CD4-positive, alpha-beta T cell treated with Interleukin-6 at 100 ng/mL for 8 hours (primary cell): Measurements from ENCODE around the gene PALM3.
"Not testable (repeated sequence)": the region's sequence is repeated elsewhere in the genome, so short reads cannot be mapped to it uniquely, and the experiment has no call there.

Source experiments
- DNase-seq: peaks from one replicate; pipeline ENCODE4 v3.0.0-alpha.2; 2020; ENCODE audit warnings: mixed read lengths, low spot score

PALM3 gene

GRCh38 chr19:14031719-14032480 is 30.0 kb downstream of the PALM3 start, which contains the start of gene IL27RA:
Gene IL27RA (plus strand): TSS chr19:14031762. CDS start chr19:14031873, 111 bp downstream.
- peak; percentile 89 for DNase-seq

GRCh38 chr19:14030997-14031718 is 30.7 kb downstream of the PALM3 start:
- DNase-seq, result peak; percentile 86

GRCh38 chr19:14028901-14029300 is 33.0 kb downstream of the PALM3 start:
- DNase-seq, result no peak

- DNase-seq, result no peak
Observed at GRCh38 chr19:14027856-14028450, 33.9 kb downstream of the PALM3 start, which contains the start of gene RLN3. Gene RLN3 (plus strand): TSS chr19:14028148. CDS start chr19:14028205, 57 bp downstream.

GRCh38 chr19:14026652-14027192 is 35.2 kb downstream of the PALM3 start:
- DNase-seq, result not testable (repeated sequence)

- peak; percentile 13 for DNase-seq
Observed at GRCh38 chr19:14023404-14024235, 38.3 kb downstream of the PALM3 start.

GRCh38 chr19:14022469-14022868 is 39.4 kb downstream of the PALM3 start:
- DNase-seq, result no peak

GRCh38 chr19:14021474-14021873 is 40.4 kb downstream of the PALM3 start:
- no peak for DNase-seq

- DNase-seq, result not testable (repeated sequence)
Observed at GRCh38 chr19:14019739-14020138, 42.1 kb downstream of the PALM3 start.

GRCh38 chr19:14019100-14019499 is 42.8 kb downstream of the PALM3 start:
- DNase-seq, result no peak

GRCh38 chr19:14015524-14016035 is 46.3 kb downstream of the PALM3 start:
- no peak for DNase-seq

GRCh38 chr19:14012378-14012915 is 49.4 kb downstream of the PALM3 start:
- no peak for DNase-seq

- DNase-seq, result no peak
Observed at GRCh38 chr19:14006766-14007562, 54.9 kb downstream of the PALM3 start.

GRCh38 chr19:14006085-14006765 is 55.7 kb downstream of the PALM3 start, which contains the start of gene RFX1:
Gene RFX1 (minus strand): TSS chr19:14006320. CDS start chr19:13993843, 12,477 bp downstream.
- DNase-seq, result peak; percentile 98

GRCh38 chr19:14005349-14006084 is 56.4 kb downstream of the PALM3 start:
- DNase-seq, result peak; percentile 89

- DNase-seq, result no peak
Observed at GRCh38 chr19:14004619-14005348, 57.1 kb downstream of the PALM3 start.
